Measurements from ENCODE around the gene KIF3C.
"Not testable (repeated sequence)": the region's sequence is repeated elsewhere in the genome, so short reads cannot be mapped to it uniquely, and the experiment has no call there.

Gene KIF3C
- total RNA-seq = 2.9 to 11.9 (median 5.2) reads per million in 3 experiments

DNA sequence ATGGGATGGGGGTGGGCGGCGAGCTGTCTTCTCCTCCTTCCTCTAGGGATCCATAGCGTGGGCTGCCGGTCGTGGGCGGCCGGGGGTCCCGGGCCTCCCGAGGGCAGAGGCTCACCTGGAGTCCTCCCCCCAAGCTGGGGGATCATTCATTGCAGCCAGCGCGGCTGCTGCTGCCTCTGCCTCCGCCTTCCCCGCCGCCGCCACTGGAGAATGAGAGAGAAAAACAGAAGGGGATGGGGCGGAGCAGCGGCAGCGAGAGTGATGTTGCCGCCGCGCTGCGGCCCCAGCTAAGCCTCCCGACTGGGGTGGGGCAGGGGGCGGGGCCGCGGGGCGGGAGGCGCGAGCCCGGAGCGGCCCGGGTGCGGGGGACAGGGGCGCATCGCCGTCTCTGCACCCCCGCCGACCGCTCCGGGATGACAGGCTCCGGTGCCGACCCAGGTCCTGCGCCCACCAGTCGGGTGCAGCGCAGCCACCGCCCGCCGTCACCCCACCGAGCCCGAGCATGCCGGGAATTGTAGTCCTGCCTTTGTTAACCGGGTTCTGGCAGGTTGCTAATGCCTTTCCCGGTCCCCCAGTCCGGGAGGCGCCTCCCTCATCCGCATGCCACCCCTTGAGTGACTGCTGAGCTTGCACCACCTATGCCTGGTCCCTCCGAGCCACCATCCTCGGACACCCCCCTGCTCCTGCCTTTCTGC lies at the start of gene KIF3C:
Gene KIF3C (minus strand): TSS at position 225 of the 695 bp plus-strand sequence. CDS start 580 bp downstream, outside the sequence.
- DNase-seq = peak; percentile 67

DNA sequence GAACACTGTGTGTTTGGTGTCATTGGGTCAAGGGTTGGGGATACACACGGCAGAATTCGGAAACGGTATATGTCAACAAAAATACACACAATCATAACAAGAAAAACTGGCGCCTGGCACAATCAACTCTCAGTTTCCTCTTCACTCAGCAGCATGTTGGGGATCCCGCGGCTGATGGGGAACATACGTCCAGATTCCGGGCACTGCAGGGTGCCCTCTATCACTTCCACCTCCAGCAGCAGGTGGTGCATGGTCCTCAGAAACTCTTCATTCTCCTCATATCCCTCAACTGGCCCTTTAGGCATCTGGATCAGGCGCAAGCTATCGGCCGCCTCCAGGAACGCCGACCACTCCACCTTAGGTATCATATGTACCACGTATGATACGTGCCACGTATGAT lies 45.8 kb upstream of the KIF3C start:
- DNase-seq = not testable (repeated sequence)

DNA sequence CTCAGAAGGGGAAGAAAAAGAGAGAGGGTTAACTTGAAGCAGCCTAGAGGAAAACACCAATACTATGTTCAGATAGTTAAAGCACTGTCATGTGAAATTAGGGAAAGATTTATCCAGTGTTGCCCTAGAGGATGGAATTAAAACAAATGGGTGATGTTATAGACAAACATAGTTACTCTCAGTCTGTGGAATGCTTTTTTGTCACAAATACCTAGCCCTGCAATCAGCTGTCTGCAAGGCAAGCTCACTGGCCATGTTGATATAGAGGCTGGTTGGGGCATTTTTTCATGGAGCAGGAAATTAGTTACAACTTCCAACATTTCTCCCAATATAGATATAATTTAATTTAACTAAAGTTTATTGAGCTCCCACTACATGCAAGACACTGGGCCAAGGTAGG lies 43.2 kb upstream of the KIF3C start:
- no peak for DNase-seq

DNA sequence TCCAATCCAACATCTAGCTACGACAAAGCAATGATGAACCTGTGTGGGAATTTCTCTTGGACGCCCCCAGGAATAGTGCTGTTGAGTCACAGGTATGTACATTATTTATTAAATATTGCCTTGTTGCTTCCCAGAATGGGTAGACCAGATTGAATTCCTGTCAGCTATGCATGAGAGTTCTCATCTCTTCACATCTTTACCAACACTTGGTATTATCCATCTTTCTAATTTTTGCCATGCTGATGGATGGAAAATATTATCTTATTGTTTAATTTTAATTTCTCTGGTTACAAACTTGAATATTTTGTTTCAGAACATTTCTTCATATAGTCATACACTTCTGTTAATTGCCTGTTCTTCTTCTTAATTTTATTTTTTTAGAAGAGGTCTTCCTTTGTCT lies 42.0 kb upstream of the KIF3C start:
- no peak for DNase-seq

DNA sequence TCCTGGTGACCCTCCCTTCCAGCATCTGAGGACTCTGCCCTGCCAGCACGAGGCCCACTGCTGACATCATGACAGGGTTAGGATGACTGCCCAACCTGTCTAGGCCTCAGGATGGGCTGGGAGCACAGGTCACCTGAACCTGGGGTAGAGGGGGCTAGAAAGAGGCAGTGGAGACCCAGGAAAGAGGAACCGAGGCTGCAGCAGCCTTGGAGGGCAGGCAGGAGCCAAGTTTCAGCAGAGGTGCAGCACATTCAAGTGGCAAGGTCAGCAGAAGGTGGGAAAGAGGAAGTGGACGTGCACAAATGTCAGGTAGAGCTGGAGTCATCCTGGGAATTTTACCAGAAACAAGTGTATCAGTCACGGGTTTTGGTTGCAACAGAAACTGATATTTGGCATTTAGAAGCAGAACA lies 37.9 kb upstream of the KIF3C start:
- DNase-seq = no peak

DNA sequence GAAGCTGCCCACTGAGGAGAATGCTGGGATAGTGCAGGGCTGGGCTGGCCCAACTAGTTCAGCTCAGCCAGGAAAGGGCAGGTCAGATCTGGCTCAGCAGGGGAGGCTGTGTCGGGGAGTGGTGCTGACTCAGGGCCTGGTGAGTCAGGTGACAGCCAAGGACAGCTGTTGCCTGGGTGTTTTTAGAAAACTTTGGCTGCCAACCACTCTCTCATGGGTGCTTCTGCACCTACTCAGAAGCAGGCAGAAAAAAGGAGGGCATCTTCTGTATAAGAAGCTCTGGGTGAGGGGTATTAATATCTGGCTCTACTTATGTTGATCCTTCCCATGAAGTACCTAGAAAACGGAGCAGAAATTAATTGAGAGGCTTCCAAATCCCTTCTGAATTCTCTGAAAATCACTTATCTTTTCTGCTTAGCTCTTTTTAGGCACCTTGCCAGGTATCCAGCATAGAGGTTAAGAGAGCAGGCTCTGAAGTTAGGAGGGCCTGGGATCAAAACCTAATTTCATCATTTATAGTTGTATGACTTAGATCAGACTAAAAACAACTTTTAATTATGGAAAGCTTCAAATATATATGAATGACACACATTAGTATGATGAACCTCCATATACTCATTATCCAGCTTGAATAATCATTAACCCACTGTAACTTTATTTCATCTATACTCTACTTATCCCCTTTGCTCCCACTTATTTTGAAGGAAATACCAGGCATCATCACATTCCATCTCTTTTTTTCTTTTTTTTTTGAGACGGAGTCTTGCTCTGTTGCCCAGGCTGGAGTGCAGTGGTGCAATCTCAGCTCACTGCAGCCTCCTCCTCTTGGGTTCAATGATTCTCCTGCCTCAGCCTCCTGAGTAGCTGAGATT lies 36.1 kb upstream of the KIF3C start:
- DNase-seq = no peak

DNA sequence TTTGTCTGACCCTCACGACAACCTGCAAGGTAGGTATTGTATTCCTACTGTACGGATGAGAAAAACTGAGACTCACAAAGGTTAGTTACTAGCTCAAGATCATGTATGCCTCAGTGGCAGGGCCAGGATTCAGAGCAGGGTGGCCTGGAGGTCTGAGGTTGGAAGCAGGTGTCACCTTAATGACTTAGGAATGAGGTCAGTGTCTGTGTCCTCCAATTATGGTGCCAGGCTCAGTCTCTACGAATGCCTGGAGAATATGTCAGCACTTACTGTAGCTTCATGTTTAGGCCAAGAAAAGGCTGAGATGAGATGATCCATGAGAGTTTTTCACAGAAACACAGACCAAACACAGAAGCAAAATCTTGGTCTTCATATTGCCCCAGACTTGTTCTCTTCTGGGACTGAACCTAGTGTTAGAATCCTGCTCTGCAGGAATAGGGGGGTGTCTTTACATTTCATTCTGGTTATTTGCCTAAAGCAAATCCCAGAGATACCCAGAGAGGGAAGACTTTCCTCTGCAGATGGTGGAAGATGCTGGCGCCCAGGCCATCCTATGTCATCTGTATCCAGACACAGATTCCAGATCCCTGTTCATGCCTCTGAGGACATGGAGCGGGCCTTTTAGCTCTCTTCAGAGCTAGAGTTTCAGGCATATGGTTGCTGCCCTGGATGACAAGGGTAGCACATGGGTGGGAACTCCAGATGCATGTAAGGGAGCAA lies 35.3 kb upstream of the KIF3C start:
- no peak for DNase-seq

DNA sequence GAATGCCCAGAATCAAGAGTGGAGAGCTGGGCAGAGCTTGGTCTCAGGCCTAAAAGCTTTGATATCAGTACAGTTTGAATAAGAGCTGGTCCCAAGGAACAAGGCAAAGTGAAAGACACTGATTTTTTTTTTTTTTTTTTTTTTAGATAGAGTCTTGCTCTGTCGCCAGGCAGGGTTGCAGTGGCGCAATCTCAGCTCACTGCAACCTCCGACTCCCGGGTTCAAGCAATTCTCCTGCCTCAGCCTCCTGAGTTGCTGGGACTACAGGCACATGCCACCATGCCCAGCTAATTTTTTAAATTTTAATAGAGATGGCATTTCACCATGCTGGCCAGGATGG lies 34.4 kb upstream of the KIF3C start:
- DNase-seq = not testable (repeated sequence)

DNA sequence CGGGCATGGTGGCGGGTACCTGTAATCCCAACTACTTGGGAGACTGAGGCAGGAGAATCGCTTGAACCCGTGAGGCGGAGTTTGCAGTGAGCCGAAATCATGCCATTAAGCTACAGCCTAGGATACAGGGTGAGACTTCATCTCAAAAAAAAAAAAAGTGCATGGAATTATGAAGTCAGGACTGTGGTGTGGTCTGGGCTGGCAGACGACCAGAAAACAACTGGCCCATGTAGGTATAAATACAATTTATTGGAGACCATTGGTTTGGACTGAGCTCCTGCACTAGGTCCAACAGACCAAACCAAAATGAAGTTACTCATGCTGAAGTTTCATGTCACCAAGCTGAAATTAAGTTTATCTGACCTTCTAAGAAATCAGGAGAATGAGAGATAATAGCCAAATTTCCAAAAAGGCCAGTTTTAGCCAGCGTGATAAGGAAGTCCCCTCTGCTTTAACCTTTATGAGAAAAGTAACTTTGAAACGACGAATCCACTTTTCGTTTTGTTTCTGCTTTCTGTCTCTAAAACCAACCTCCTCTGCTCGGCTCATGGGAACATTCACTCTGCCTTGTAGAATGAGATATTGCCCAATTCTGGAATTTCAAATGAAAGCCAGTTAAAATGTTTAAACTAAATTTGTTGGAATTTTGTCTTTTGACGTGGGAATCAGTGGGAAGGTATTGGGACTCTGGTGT lies 33.9 kb upstream of the KIF3C start:
- no peak for DNase-seq

DNA sequence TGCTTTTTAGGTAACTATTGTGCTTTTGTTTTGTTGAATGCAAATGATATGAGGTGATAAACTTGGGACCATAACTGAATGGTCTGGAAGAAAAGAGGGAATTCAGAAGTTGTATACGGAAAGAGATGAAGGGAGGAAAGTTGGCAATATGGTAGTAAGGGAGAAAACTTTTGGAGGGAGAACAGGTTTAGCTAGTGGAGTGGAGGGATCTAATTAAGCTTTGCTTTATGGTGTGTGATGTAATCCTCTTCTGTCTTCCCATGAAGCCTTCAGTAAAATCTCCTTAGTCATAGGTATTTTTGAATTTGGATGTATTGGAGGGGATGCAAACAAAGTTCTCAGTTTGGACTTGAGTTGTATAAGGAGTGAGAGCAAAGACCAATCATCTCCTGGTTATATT lies 31.4 kb upstream of the KIF3C start:
- no peak for DNase-seq

DNA sequence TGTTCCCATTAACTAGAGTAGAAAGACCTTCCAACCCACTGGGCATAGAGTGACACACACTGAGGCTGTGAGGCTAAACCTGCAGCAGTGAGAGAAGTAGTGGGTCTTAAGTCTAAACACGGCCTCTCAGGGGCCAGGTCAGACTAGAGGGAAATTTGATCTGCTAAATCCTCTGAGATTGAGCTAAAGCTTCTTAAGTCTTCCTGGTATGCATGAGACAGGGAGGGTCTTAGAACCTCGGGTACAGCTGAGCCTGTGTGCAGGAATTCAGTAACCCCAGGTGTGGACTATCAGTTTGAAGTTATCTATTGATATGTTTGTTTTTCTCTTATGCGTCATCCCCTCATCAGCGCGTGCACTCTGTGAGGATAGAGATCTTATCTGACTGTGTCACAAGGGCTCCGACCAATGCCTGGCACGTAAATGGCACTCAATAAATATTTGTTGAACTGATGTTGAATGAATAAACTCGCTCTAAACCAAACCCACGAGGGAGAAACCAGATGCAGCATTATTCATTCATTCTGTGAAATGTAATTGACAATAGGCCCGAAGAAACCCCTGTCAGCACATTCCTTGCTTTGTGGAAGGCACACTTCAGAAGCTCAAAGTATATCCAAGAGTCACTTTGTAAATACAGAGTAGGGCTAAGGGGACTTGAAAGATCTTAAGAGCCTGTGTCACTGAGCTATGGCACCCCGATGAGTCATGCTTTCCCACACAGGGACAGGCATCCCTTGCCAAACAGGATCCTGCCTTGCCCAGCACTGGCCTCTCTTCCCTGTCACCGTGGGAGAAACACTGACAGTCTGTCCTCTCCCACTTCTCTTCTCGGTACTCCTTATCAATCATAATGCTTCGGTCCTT lies 29.9 kb upstream of the KIF3C start:
- no peak for DNase-seq

DNA sequence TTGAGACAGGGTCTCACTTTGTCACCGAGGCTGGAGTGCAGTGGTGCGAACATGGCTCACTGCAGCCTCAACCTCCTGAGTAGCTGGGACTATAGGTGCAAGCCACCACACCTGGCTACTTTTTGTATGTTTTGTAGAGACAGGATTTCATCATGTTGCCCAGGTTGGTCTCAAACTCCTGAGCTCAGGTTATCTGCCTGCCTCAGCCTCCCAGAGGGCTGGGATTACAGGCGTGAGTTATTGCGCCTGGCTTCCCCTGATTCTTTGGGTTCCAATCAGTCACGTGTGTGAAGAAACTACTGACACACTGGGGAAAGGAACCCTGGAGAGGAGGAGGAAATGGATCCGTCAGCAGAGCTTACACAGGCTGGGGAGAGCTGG lies 29.3 kb upstream of the KIF3C start:
- no peak for DNase-seq

DNA sequence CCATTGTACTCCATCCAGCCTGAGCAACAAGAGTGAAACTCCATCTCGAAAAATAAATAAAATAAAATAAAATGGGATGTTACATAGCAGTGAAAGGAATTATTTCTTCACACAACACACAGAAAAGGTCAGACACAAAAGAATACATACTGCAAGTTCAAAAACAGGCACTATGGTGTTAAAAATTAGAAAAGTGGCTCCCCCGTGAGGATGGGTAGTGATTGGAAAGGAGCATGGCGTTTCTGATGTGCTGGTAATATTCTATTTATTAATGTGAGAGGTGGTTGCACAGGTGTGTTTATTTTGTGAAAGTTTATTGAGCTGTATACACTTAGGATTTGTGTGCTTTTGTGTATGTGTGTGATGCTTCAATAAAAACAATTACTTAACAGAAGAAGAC lies 28.6 kb upstream of the KIF3C start:
- DNase-seq = no peak

DNA sequence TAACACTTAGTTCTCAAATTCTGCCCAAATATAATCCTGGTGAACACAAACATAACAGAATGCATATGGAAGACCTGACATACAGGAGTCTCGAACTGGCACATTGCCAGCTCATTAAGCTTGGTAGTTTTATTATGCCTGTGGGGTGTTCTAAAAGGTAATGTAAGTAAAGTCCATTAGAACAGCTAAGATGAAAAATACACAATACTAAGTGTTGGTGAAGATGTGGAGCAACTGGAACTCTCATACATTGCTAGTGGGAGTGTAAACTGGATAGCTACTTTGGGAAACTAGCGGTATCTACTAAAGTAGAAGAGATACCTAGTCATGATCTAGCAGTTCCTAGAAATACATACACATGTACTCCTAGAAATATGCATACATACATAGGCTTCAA lies 27.3 kb upstream of the KIF3C start:
- no peak for DNase-seq

DNA sequence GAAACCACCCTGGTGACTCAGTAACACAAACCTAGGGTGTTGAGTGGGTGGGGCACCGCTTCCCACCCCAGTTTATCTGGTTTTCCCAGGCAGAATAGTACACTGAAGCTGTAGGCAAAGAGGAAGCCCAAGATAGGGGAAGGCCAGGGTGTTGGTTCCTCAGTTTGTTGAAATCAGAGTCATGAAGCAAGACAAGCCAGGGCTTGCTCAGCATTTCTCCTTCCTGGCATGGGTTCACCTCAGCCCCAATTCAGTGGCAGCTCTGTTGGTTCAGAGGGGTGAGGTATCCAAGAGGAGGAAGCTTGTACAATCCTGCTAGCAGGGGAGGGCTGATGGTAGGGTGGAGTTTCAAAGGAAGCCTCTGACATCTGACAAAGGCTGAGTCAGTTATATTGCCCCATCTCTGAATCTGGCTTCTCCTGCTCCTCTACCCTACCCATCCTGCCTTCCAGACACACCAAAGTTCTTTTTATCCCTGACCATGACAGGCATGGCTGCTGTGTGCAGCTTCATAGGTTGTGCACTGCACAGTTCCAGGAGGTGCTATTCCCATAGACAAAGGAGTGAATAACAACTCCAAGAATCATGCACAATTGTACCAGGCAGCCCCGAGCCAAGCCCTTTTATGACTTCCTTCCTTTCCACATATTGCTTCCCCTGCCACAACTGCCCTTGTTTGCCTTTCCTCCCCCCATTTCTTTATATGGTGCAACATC lies 26.7 kb upstream of the KIF3C start:
- DNase-seq = no peak

DNA sequence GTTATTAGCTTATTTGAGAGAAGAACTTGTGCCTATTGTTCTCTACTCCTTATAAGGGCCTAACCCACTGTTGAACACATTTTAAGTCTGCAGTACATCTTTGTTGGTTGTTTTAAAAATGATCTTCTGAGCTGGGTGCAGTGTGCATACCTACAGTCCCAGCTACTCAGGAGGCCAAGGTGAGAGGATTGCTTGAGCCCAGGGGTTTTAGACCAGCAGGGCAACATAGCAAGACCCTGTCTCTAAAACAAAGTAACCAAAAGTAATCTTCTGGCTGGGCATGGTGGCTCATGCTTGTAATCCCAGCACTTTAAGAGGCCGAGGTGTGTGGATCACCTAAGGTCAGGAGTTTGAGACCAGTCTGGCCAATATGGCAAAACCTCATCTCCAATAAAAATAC lies 25.8 kb upstream of the KIF3C start:
- no peak for DNase-seq

DNA sequence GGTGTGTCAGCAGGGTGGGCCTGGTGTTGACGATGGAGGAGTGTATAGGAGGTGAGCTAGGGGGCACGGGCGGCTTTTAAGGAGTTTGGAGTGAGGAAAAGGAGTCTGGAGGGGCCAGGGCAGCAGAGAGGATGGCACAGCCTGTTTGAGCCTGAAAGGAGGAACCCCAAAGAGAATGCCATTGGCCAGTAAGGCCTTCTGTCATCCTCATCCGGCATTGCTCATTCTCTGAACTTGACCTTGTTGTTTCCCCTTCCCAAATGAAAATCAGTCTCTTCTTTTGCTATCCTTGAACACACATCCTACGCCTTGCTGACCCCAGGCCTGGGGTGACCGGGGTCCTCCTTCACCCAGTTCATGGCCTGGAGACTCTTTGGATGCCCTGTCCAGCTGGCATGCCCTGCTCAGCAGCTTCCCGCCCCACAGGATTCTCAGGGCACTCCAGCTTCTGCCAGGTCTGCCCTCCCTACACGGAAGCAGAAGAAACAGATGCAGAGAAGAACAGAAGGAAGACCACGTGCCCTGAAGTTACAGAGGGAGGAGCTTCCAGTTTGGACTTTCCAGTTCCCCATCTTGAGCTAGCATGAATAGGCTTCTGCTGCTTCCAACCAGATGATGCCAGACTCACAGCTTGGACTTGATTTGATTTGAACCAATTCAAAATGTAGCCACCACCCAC lies 20.5 kb upstream of the KIF3C start:
- no peak for DNase-seq

DNA sequence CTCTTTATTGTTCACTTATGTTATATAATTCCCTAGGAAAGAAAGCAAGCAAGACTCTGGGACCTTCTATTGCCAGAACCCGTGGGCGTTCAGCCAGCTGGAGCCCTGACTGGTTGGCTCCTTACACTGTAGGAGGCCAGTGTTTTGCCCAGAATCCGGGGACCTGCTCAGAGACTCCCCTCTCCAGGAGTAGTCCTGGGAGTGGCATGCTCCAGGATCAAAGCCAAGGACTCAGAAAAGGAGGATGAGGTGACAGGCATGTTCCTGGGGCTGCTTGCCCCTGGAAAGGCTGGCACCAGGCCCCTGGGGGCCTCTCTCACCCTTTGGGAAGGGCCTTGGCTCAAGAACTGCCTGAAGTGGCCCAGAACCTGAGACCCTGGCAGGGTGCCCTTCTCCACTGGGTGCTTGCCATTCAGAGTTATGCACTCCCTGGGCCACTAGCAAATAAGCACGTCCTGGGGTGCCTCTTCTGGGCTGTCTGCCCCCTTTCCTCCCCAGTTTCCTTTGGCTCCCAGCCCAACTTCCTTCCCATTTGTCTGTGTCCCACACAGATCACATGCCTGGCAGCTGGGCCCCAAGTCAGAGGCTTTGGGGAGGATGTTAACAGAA lies 19.6 kb upstream of the KIF3C start:
- no peak for DNase-seq

DNA sequence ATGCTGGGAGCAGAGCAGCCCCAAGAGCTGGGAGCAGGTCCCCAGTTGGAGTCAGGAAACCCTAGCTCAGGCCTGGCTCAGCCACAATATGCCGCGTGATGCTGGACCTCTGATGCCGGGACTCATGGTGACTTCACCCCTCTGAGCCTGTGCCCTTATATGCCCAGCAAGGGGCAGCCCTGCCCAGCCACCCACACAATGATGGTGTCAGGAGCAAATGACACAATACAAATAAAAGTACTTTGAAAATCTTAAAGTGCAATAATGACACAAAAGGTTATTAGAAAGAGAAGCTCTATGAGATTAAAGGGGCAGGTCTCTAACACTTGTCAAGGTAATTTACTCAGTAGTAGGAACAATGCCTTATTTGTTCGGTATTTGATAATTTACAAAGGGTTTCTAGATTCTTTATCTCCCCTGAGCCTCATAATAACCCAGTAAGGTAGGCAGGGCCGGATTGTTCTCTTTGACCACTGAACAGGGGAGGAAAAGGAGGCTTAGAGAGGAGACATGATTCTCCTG lies 18.3 kb upstream of the KIF3C start:
- no peak for DNase-seq

DNA sequence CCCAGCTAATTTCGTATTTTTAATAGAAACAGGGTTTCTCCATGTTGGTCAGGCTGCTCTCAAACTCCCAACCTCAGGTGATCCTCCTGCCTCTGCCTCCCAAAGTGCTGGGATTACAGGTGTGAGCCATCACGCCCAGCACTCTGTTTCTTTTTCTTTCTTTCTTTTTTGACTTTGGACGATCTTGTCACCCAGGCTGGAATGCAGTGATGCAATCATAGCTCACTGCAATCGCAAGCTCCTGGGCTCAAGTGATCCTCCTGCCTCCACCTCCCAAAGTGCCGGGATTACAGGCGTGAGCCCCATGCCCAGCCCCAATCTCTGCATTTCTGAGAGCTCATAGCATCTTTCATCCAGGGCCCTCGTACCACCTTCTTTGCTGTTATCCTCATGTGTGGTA lies 17.1 kb upstream of the KIF3C start:
- DNase-seq = not testable (repeated sequence)
